Loucy (cell line): ENCODE data around the gene LAMP1.

Source experiments
- H2AFZ ChIP-seq: fragments of 200-600 bp; sonication (generic); 2 replicates; pipeline ENCODE4 v1.6.0; 2016; ENCODE audit warnings: antibody characterized with exemption, mild to moderate bottlenecking, low read length, moderate library complexity
- H3F3A ChIP-seq: fragments of 200-600 bp; 2 replicates; pipeline ENCODE4 v1.6.0; 2016; ENCODE audit warnings: antibody characterized with exemption, low read depth, mild to moderate bottlenecking
- H3K27me3 ChIP-seq: fragments of 200-600 bp; sonication (generic); 2 replicates; pipeline ENCODE4 v1.6.1; 2014; ENCODE audit warnings: low read length, mild to moderate bottlenecking; ENCODE audit not compliant: insufficient read depth, poor library complexity, severe bottlenecking
- H3K36me3 ChIP-seq: fragments of 200-600 bp; sonication (generic); 2 replicates; pipeline ENCODE4 v1.6.1; 2016; ENCODE audit warnings: low read length; ENCODE audit not compliant: insufficient read depth
- H3K4me1 ChIP-seq: fragments of 200-600 bp; sonication (generic); 2 replicates; pipeline ENCODE4 v1.5.1; 2014; ENCODE audit warnings: low read length, mild to moderate bottlenecking; ENCODE audit not compliant: insufficient read depth, poor library complexity, severe bottlenecking
- H3K4me2 ChIP-seq: fragments of 200-600 bp; sonication (generic); 2 replicates; pipeline ENCODE4 v1.6.0; 2014; ENCODE audit warnings: antibody characterized with exemption, low read length, low read depth, mild to moderate bottlenecking; ENCODE audit not compliant: poor library complexity, severe bottlenecking
- H3K4me3 ChIP-seq: fragments of 200-600 bp; sonication (generic); 2 replicates; pipeline ENCODE4 v1.5.1; 2014; ENCODE audit warnings: low read length, mild to moderate bottlenecking, mixed read lengths; ENCODE audit not compliant: poor library complexity, severe bottlenecking
- H3K79me2 ChIP-seq: fragments of 200-600 bp; sonication (generic); 2 replicates; pipeline ENCODE4 v1.6.1; 2014; ENCODE audit warnings: low read length; ENCODE audit not compliant: insufficient read depth
- H3K9ac ChIP-seq: fragments of 200-600 bp; sonication (generic); 2 replicates; pipeline ENCODE4 v1.6.0; 2014; ENCODE audit warnings: mild to moderate bottlenecking, low read depth, low read length, moderate library complexity; ENCODE audit not compliant: poor library complexity, severe bottlenecking
- H3K9me2 ChIP-seq: fragments of 200-600 bp; sonication (generic); replicated peaks from 2 replicates; pipeline ENCODE4 v1.6.1; 2016; ENCODE audit warnings: low read depth, low read length, mixed read lengths
- H3K9me3 ChIP-seq: fragments of 200-600 bp; sonication (generic); 2 replicates; pipeline ENCODE4 v1.6.1; 2014; ENCODE audit warnings: mild to moderate bottlenecking, antibody characterized with exemption, low read length, low read depth; ENCODE audit not compliant: insufficient read depth
- H4K20me1 ChIP-seq: fragments of 200-600 bp; sonication (generic); 2 replicates; pipeline ENCODE4 v1.6.0; 2014; ENCODE audit warnings: antibody characterized with exemption, low read length, mild to moderate bottlenecking; ENCODE audit not compliant: insufficient read depth, poor library complexity, severe bottlenecking
- CTCF ChIP-seq: fragments of 200-600 bp; sonication (generic); conservative IDR thresholded peaks from 2 replicates; pipeline ENCODE4 v1.5.1; 2014; ENCODE audit warnings: mild to moderate bottlenecking, antibody characterized with exemption, low read length
- EZH2phosphoT487 ChIP-seq: fragments of 200-600 bp; IDR thresholded peaks from 2 replicates; pipeline ENCODE4 v1.6.1; 2018; ENCODE audit warnings: antibody characterized with exemption, mild to moderate bottlenecking, moderate library complexity, borderline replicate concordance

The LAMP1 gene

DNA sequence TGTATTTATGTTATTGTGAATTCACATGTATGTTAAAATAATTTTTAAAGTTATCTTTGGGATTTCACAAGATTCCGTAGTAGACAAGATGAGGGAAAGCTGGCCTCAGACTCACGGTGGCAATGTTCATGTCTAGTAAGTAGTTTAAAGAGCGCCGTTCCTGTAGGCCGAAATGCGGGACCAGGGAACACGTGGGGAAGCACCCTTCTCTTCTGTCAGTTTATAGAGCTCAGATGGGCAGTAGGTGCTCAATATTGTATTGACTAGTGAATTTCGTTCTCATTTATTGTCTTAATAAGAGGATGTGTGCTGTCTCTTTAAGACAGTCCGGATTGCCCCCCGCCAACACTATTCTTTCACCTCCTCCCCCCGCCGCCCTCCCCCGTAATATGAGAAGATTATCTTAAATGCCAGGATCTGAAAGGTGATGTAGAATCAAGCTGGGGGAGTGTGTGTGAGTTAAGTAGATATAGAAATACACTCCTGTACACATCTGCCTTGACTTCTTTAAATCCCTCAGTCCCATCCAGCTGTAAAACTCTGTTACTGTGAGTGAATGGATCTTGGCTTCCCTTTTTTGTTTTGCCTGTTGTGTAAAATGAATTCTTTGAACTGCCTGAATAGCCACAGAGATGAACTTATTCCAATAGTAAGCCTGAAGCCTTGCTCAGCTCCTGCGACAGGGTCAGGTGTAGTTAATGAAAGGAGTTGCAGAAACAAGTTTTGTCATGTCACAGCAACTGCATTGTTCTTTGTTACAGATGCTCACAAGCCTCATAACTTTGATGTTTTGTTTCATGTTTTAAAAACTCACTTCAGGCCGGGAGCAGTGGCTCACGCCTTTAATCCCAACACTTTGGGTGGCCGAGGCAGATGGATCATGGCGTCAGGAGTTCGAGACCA is 1.3 kb downstream of the LAMP1 start:
- H3F3A ChIP-seq = no peaks in the 10 kb centered on the region
- H4K20me1 ChIP-seq = peaks cover 10% of the 10 kb centered on the region
- H3K9me3 ChIP-seq = no peaks in the 10 kb centered on the region
- H3K36me3 ChIP-seq = no peaks in the 10 kb centered on the region
- H3K9ac ChIP-seq = peak overlapping the region; percentile 74
- H3K27me3 ChIP-seq = no peaks in the 10 kb centered on the region
- no peak overlapping the region for H2AFZ ChIP-seq
- H3K79me2 ChIP-seq = peaks cover 63% of the 10 kb centered on the region
- peak overlapping the region; percentile 98 for H3K4me3 ChIP-seq
- H3K4me1 ChIP-seq = peaks cover 25% of the 10 kb centered on the region
- H3K9me2 ChIP-seq = no peaks in the 10 kb centered on the region
- TF ChIP-seq CTCF = no peak
- TF ChIP-seq EZH2phosphoT487 = no peak
- H3K4me2 ChIP-seq = peak overlapping the region; percentile 78

DNA sequence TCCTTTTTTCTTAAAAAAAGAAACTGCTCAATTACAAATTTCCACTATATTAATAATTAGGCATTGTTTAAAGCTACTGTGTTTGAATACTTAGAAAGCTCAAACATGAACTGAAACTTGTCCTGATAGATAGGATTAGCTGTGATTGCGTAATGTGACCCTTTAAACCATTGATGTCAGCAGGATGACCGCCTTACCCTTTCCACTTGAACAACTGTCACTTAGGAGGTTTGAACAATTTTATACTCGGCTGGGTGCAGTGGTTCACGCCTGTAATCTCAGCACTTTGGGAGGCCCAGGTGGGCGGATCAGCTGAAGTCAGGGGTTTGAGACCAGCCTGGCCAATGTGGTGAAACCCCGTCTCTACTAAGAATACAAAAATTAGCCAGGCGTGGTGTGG is 2.9 kb downstream of the LAMP1 start:
- H3K9ac ChIP-seq = no peak overlapping the region
- no peaks in the 10 kb centered on the region for H3K36me3 ChIP-seq
- H3K9me3 ChIP-seq = no peaks in the 10 kb centered on the region
- no peak for TF ChIP-seq EZH2phosphoT487
- no peak for TF ChIP-seq CTCF
- H3K4me1 ChIP-seq = peaks cover 25% of the 10 kb centered on the region
- no peaks in the 10 kb centered on the region for H3F3A ChIP-seq
- H2AFZ ChIP-seq = no peak overlapping the region
- H3K79me2 ChIP-seq = peaks cover 77% of the 10 kb centered on the region
- H4K20me1 ChIP-seq = peaks cover 10% of the 10 kb centered on the region
- H3K27me3 ChIP-seq = no peaks in the 10 kb centered on the region
- H3K4me2 ChIP-seq = peak overlapping the region; percentile 16
- H3K4me3 ChIP-seq = no peak overlapping the region
- H3K9me2 ChIP-seq = no peaks in the 10 kb centered on the region

- Histone ChIP-seq H3K9me2 (no peaks in the 10 kb centered on the region), H4K20me1 (peaks cover 7% of the 10 kb centered on the region), H3K27me3 (no peaks in the 10 kb centered on the region), H3K9me3 (no peaks in the 10 kb centered on the region), H3K4me3 (no peak overlapping the region), H3K36me3 (no peaks in the 10 kb centered on the region), H3K4me2 (no peak overlapping the region), H3K9ac (no peak overlapping the region), H2AFZ (no peak overlapping the region), H3F3A (no peaks in the 10 kb centered on the region), H3K79me2 (peaks cover 72% of the 10 kb centered on the region), H3K4me1 (peaks cover 15% of the 10 kb centered on the region)
- no peak for TF ChIP-seq EZH2phosphoT487
- TF ChIP-seq CTCF = no peak
Measured at GRCh38 chr13:113302986-113303385, 5.9 kb downstream of the LAMP1 start.
